HG02885 (cell line): ENCODE measurements around the gene SPOCK2.
A peak's percentile ranks its signal among the peaks of the same experiment; 100 is the strongest.

Experiments
- ATAC-seq: cut with Tn5 transposase; IDR thresholded peaks from one replicate; pipeline ENCODE4 v1.9.1; 2021; ENCODE audit warnings: mild to moderate bottlenecking; ENCODE audit not compliant: unreplicated experiment, poor library complexity

The SPOCK2 gene

GRCh38 chr10:72059843-72060822, 28.2 kb downstream of the SPOCK2 start:
- ATAC-seq = no peak

- ATAC-seq = no peak
Observed at GRCh38 chr10:72058989-72059842, 29.1 kb downstream of the SPOCK2 start.

GRCh38 chr10:72058347-72058898, 29.9 kb downstream of the SPOCK2 start:
- no peak for ATAC-seq

- ATAC-seq = no peak
Observed at GRCh38 chr10:72056932-72057751, 31.2 kb downstream of the SPOCK2 start.

GRCh38 chr10:72056113-72056512, 32.2 kb downstream of the SPOCK2 start:
- ATAC-seq = no peak

- ATAC-seq = no peak
Observed at GRCh38 chr10:72053690-72054089, 34.7 kb downstream of the SPOCK2 start.

GRCh38 chr10:72050873-72051272, 37.5 kb downstream of the SPOCK2 start:
- no peak for ATAC-seq

- ATAC-seq = no peak
Observed at GRCh38 chr10:72049969-72050781, 38.2 kb downstream of the SPOCK2 start.

- no peak for ATAC-seq
Observed at GRCh38 chr10:72049472-72049871, 38.9 kb downstream of the SPOCK2 start.

- peak; percentile 63 for ATAC-seq
Observed at GRCh38 chr10:72048450-72049124, 39.8 kb downstream of the SPOCK2 start.

- no peak for ATAC-seq
Observed at GRCh38 chr10:72045586-72045985, 42.8 kb downstream of the SPOCK2 start.

- ATAC-seq = no peak
Observed at GRCh38 chr10:72044417-72045041, 43.8 kb downstream of the SPOCK2 start.

- no peak for ATAC-seq
Observed at GRCh38 chr10:72043016-72043834, 45.1 kb downstream of the SPOCK2 start.

- no peak for ATAC-seq
Observed at GRCh38 chr10:72041491-72041890, 46.9 kb downstream of the SPOCK2 start.

GRCh38 chr10:72039377-72039776, 49.0 kb downstream of the SPOCK2 start:
- ATAC-seq = no peak

- no peak for ATAC-seq
Observed at GRCh38 chr10:72038458-72039001, 49.8 kb downstream of the SPOCK2 start.

- ATAC-seq = no peak
Observed at GRCh38 chr10:72037811-72038210, 50.5 kb downstream of the SPOCK2 start.
